AG09319 (cell line): ENCODE measurements around the gene CDH4.

Source experiments
- DNase-seq: peaks from one replicate; pipeline ENCODE4 v3.0.0-alpha.2; 2010; ENCODE audit warnings: low read depth; ENCODE audit errors: extremely low read depth
- TF ChIP-seq, protein P1 (sequence below): IDR thresholded peaks from 2 replicates; pipeline ENCODE4 v1.5.1; 2011; ENCODE audit warnings: low read depth, mild to moderate bottlenecking, inconsistent platforms, low read length, moderate library complexity

The CDH4 gene

DNA sequence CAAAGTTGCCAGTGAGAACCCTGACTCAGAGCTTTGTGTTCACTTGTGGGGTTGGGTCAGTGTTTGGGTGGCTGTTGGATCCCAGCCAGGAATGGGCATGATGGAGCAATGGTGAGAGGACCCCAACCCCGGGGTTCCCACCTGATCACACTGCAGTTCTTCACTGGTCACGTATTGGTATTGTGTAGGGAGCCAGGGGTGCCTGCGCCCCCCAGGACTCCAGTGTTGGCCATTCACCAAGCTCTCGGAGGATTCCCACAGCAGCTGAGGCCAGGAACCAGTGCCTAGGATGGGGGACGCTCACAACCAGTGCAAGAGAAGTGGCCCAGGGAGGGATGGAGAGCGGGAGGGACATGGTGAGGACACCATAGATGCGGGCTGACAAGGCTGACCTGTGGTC, 207.2 kb downstream of the CDH4 start:
- no peak for DNase-seq
- TF ChIP-seq, protein P1, sequence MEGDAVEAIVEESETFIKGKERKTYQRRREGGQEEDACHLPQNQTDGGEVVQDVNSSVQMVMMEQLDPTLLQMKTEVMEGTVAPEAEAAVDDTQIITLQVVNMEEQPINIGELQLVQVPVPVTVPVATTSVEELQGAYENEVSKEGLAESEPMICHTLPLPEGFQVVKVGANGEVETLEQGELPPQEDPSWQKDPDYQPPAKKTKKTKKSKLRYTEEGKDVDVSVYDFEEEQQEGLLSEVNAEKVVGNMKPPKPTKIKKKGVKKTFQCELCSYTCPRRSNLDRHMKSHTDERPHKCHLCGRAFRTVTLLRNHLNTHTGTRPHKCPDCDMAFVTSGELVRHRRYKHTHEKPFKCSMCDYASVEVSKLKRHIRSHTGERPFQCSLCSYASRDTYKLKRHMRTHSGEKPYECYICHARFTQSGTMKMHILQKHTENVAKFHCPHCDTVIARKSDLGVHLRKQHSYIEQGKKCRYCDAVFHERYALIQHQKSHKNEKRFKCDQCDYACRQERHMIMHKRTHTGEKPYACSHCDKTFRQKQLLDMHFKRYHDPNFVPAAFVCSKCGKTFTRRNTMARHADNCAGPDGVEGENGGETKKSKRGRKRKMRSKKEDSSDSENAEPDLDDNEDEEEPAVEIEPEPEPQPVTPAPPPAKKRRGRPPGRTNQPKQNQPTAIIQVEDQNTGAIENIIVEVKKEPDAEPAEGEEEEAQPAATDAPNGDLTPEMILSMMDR, result no peak

DNA sequence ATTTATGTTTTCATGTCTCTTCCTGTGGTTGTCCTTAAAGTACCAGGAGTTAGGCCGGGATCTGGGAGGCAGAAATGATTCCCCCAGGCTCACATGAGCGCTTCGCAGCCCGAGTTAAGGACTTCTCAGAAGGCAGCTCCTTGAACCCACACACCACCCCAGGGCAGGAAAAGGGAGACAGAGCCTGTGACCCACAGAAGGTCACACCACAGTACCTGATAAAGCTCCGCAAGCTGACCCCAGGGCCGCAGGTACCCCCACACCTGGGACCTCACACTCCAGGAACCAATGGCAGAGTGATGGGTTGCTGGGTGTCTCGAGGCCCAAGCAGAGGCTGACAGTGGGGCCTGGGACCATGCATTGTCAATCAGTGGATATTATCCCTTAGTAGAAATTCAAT, 207.6 kb downstream of the CDH4 start:
- TF ChIP-seq, protein P1, result no peak
- no peak for DNase-seq

DNA sequence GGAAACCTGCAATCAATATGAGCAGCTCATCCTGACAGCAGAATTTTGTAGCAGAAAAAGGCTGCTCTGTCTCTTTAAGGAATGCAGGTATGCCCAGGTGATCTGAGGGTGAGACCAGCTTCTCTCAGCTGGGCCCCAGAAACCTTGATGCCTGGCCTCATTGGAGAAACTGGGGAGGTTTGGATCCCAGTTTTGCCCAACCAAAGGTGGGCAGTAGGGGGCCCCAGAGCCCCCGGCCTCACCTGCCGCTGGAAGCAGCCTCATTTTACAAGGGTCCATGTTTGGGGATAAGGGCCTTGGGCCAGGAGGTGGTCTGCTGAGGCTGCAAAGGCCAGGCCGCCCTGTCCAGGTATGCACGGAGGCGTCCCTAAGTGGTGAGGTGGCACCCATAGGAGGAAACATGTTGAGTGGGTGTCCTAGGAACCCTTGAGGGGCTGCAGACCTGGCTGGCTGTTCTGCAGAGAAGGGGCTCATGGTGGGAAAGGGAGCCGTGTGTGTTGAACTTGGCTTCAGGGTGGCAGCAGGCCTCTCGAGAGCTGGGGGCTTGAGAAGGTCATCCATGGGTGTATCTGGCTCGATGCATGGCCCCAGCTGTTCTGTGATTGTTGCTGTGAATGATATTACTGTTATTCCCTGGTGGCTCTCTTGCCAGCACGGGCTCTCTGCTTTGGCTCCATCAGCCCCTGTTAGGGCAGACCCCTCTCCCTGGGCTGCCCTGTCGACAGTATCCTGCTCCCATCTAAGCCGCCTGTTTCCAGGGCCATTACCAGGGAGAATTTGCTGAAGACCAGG, 208.4 kb downstream of the CDH4 start:
- TF ChIP-seq, protein P1, result no peak

DNA sequence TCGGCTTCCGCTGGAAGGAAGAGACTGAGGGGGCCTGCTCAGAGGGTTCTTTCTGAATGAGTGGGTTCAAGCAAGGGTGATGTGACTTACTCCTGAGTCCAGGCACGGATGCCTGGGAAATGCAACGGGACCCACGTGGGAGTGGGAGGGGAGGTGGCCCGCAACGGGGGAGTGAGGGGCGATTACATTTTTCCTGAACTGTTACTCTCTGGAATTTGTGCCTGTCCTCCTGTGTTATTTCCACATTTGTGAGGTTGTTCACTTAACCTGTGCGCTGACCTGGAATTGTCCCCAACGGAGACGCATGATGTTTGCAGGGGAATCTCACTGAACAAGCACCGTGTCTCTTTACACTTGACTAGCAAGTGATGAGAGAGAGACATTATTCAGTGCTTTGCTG, 209.4 kb downstream of the CDH4 start:
- TF ChIP-seq, protein P1, result no peak
- DNase-seq, result no peak

More for the DNA sequence above, 208.4 kb downstream of the CDH4 start:
- no peak for DNase-seq

DNA sequence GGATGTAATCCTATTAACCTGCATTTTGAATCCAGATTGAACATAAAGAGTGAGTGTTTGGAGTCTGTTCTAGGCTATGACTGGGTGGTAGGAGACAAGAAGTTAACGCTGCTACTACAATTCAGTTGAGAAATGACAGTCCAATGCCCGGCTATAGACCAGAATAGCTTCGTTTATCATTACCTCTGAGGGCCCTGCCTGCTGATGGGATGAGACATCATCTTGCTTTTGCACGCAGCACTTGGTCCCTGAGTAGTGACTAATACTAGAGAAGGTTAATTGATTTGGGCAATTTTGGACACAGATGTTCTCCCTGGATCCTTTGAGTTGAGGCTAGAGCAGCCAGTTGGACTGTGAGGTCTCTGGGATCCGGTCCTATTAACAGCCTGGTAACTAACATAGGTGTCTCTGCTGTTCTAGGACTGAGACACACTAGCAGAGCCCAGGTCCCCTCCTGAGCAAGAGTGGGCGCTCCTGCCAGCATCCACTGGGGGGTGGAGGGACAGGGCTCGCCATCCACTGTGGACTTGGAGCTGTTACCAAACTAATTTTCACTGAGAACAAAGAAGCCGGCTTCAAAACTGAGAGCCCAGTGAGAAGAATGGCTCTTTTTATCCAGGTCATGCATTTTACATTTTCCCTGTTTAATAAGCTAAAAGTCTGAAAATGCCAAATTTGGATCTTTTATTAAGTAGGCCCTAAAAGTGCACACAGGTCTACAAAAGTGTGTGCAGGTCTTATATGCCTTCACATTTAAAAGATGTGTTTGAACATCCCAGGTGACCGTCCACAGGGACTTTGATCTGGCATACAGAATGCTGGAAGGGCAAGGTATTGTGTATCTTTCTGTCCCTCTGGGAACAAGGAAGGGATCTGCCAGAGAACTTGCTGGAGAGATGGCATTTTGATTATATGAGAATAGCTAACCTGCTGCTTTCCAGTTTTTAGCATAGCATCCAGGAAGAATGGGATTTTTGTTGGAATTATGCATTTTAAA, 212.5 kb downstream of the CDH4 start:
- DNase-seq, result no peak
- TF ChIP-seq, protein P1, result no peak

DNA sequence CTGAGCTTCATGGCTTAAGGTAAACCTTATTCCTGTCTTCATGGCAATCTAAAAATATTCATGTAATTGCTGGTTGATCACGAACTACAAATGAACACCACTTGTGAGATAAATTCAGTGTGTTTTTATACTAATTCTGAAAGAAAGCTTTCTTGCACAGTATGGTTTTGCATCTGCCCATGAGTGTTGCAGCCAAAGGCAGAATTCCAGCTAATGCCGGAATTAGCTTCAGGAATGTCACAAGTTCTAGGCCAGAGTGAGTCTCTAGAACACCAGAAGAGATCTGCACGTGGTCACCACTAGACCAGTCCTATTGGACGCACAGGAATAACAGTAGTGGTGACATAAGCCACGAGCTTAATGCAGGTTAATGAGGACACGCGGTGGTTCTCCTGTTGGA, 223.7 kb downstream of the CDH4 start:
- no peak for DNase-seq
- TF ChIP-seq, protein P1, result no peak

DNA sequence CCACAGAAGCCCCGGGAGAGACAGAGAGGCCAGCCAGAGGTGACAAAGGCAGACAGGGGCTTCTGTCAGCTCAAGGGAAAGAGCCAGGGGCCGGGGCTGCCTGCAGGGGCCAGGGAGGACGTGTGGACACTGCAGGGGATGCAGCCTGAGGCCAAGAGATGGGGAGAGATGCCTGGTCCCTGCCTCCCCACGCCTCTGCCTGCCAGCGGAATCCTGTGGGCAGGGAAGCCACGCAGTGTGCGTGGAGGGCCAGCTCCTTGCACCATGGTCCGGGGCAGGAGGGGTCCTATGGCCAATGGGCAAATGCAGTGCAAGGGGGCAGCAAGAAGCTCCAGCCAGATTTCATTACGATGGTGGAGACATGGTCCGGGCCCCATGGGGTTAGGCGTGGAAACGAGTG, 224.9 kb downstream of the CDH4 start:
- no peak for DNase-seq
- TF ChIP-seq, protein P1, result no peak
